Loucy (cell line): Measurements from ENCODE around the gene TBC1D30.

Experiments
- H2AFZ ChIP-seq: fragments of 200-600 bp; sonication (generic); 2 replicates; pipeline ENCODE4 v1.6.0; 2016; ENCODE audit warnings: antibody characterized with exemption, mild to moderate bottlenecking, low read length, moderate library complexity
- H3F3A ChIP-seq: fragments of 200-600 bp; 2 replicates; pipeline ENCODE4 v1.6.0; 2016; ENCODE audit warnings: antibody characterized with exemption, low read depth, mild to moderate bottlenecking
- H3K27me3 ChIP-seq: fragments of 200-600 bp; sonication (generic); 2 replicates; pipeline ENCODE4 v1.6.1; 2014; ENCODE audit warnings: low read length, mild to moderate bottlenecking; ENCODE audit not compliant: insufficient read depth, poor library complexity, severe bottlenecking
- H3K36me3 ChIP-seq: fragments of 200-600 bp; sonication (generic); 2 replicates; pipeline ENCODE4 v1.6.1; 2016; ENCODE audit warnings: low read length; ENCODE audit not compliant: insufficient read depth
- H3K4me1 ChIP-seq: fragments of 200-600 bp; sonication (generic); 2 replicates; pipeline ENCODE4 v1.5.1; 2014; ENCODE audit warnings: low read length, mild to moderate bottlenecking; ENCODE audit not compliant: insufficient read depth, poor library complexity, severe bottlenecking
- H3K4me2 ChIP-seq: fragments of 200-600 bp; sonication (generic); 2 replicates; pipeline ENCODE4 v1.6.0; 2014; ENCODE audit warnings: antibody characterized with exemption, low read length, low read depth, mild to moderate bottlenecking; ENCODE audit not compliant: poor library complexity, severe bottlenecking
- H3K4me3 ChIP-seq: fragments of 200-600 bp; sonication (generic); 2 replicates; pipeline ENCODE4 v1.5.1; 2014; ENCODE audit warnings: low read length, mild to moderate bottlenecking, mixed read lengths; ENCODE audit not compliant: poor library complexity, severe bottlenecking
- H3K79me2 ChIP-seq: fragments of 200-600 bp; sonication (generic); 2 replicates; pipeline ENCODE4 v1.6.1; 2014; ENCODE audit warnings: low read length; ENCODE audit not compliant: insufficient read depth
- H3K9ac ChIP-seq: fragments of 200-600 bp; sonication (generic); 2 replicates; pipeline ENCODE4 v1.6.0; 2014; ENCODE audit warnings: mild to moderate bottlenecking, low read depth, low read length, moderate library complexity; ENCODE audit not compliant: poor library complexity, severe bottlenecking
- H3K9me2 ChIP-seq: fragments of 200-600 bp; sonication (generic); replicated peaks from 2 replicates; pipeline ENCODE4 v1.6.1; 2016; ENCODE audit warnings: low read depth, low read length, mixed read lengths
- H3K9me3 ChIP-seq: fragments of 200-600 bp; sonication (generic); 2 replicates; pipeline ENCODE4 v1.6.1; 2014; ENCODE audit warnings: mild to moderate bottlenecking, antibody characterized with exemption, low read length, low read depth; ENCODE audit not compliant: insufficient read depth
- H4K20me1 ChIP-seq: fragments of 200-600 bp; sonication (generic); 2 replicates; pipeline ENCODE4 v1.6.0; 2014; ENCODE audit warnings: antibody characterized with exemption, low read length, mild to moderate bottlenecking; ENCODE audit not compliant: insufficient read depth, poor library complexity, severe bottlenecking
- CTCF ChIP-seq: fragments of 200-600 bp; sonication (generic); conservative IDR thresholded peaks from 2 replicates; pipeline ENCODE4 v1.5.1; 2014; ENCODE audit warnings: mild to moderate bottlenecking, antibody characterized with exemption, low read length
- EZH2phosphoT487 ChIP-seq: fragments of 200-600 bp; IDR thresholded peaks from 2 replicates; pipeline ENCODE4 v1.6.1; 2018; ENCODE audit warnings: antibody characterized with exemption, mild to moderate bottlenecking, moderate library complexity, borderline replicate concordance

TBC1D30 gene

GRCh38 chr12:64900540-64900939 is 76.1 kb downstream of the TBC1D30 start:
- no peak for TF ChIP-seq CTCF
- no peak for TF ChIP-seq EZH2phosphoT487
- Histone ChIP-seq H3K9me2 (no peaks in the 10 kb centered on the region), H3K4me3 (no peak overlapping the region), H3F3A (no peaks in the 10 kb centered on the region), H3K36me3 (no peaks in the 10 kb centered on the region), H3K9ac (no peak overlapping the region), H3K4me1 (no peaks in the 10 kb centered on the region), H4K20me1 (no peaks in the 10 kb centered on the region), H3K79me2 (no peaks in the 10 kb centered on the region), H2AFZ (no peak overlapping the region), H3K4me2 (no peak overlapping the region), H3K27me3 (peaks cover 18% of the 10 kb centered on the region), H3K9me3 (no peaks in the 10 kb centered on the region)

DNA sequence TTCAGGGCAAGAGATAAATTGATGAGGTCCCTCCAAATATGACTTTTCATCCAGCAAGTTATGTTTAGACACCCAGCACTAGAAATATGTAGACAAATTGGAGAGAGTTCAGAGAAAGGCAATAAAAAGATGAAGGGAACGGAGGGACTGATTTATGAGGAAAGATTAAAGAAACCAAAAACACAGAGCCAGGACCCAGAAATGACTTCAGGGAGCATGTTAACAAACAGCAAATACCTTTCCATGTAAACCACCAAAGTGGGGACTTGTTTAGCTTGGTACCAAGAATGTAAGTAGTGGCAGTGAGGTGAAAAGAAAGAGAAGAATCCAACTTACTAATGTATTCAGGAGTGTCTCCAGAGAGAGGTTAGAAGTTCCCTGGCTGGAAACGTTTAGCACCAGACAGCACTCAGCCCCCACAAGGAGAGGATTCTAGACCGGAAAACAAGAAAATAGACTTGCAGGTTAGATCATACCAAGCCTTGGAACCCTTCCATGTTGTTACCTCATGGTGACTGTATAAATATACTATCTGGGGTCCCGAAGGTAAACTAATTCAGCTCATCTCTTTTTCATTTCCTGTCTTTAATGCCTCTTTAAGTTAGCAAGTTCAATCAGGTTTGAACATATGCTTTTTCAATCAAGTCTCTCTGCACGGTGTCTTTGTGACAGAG is 79.2 kb downstream of the TBC1D30 start:
- TF ChIP-seq CTCF (no peak), EZH2phosphoT487 (no peak)
- no peaks in the 10 kb centered on the region for H3K9me3 ChIP-seq
- H3K9ac ChIP-seq, result no peak overlapping the region
- H3F3A ChIP-seq, result no peaks in the 10 kb centered on the region
- H3K27me3 ChIP-seq, result peaks cover 14% of the 10 kb centered on the region
- no peak overlapping the region for H2AFZ ChIP-seq
- H3K36me3 ChIP-seq, result no peaks in the 10 kb centered on the region
- no peaks in the 10 kb centered on the region for H3K79me2 ChIP-seq
- H4K20me1 ChIP-seq, result no peaks in the 10 kb centered on the region
- no peak overlapping the region for H3K4me3 ChIP-seq
- H3K4me1 ChIP-seq, result no peaks in the 10 kb centered on the region
- H3K9me2 ChIP-seq, result no peaks in the 10 kb centered on the region
- no peak overlapping the region for H3K4me2 ChIP-seq

GRCh38 chr12:64907097-64907496 is 82.7 kb downstream of the TBC1D30 start:
- Histone ChIP-seq H3K9me3 (no peaks in the 10 kb centered on the region), H3F3A (no peaks in the 10 kb centered on the region), H3K4me2 (no peak overlapping the region), H4K20me1 (no peaks in the 10 kb centered on the region), H3K9ac (no peak overlapping the region), H3K4me1 (no peaks in the 10 kb centered on the region), H3K9me2 (no peaks in the 10 kb centered on the region), H3K27me3 (peaks cover 14% of the 10 kb centered on the region), H2AFZ (no peak overlapping the region), H3K4me3 (no peak overlapping the region), H3K36me3 (no peaks in the 10 kb centered on the region), H3K79me2 (no peaks in the 10 kb centered on the region)
- TF ChIP-seq EZH2phosphoT487 (no peak), CTCF (no peak)
